Neutrophil (primary cell): ENCODE results near the gene LRRC36.

Experiments
- H3K27ac ChIP-seq: fragments of 200-600 bp; sonication (generic); 2 replicates; pipeline ENCODE4 v1.5.1; 2016; ENCODE audit warnings: mild to moderate bottlenecking, moderate library complexity
- H3K27me3 ChIP-seq: fragments of 200-600 bp; sonication (generic); 2 replicates; pipeline ENCODE4 v1.6.0; 2016; ENCODE audit warnings: mild to moderate bottlenecking
- H3K36me3 ChIP-seq: fragments of 200-600 bp; sonication (generic); 2 replicates; pipeline ENCODE4 v1.5.1; 2017
- H3K4me1 ChIP-seq, 2 experiments: fragments of 200-600 bp in 1 of 2; sonication (generic) in 1 of 2; 1 replicate in 1 of 2; 2 replicates in 1 of 2; pipeline versions ENCODE4 v1.5.1 to v1.6.1; 2013 to 2016; ENCODE audit warnings: low read depth in 1 of 2, low read length in 1 of 2, mild to moderate bottlenecking in 1 of 2, moderate library complexity in 1 of 2; ENCODE audit not compliant: control insufficient read depth in 1 of 2, insufficient read depth in 1 of 2
- H3K4me3 ChIP-seq, 2 experiments: fragments of 200-600 bp in 1 of 2; sonication (generic) in 1 of 2; 1 replicate in 1 of 2; 2 replicates in 1 of 2; pipeline ENCODE4 v1.5.1; 2013 to 2016; ENCODE audit warnings: low read depth in 1 of 2, low read length in 1 of 2, mild to moderate bottlenecking in 1 of 2, moderate library complexity in 1 of 2
- H3K9me3 ChIP-seq: fragments of 200-600 bp; sonication (generic); 2 replicates; pipeline ENCODE4 v1.5.1; 2016
- CTCF ChIP-seq: fragments of 200-600 bp; sonication (generic); IDR thresholded peaks from 2 replicates; pipeline ENCODE4 v1.5.1; 2016; ENCODE audit warnings: antibody characterized with exemption

Gene LRRC36

GRCh38 chr16:67287960-67288359, 38.7 kb upstream of the LRRC36 start:
- Histone ChIP-seq H3K4me3 (no peak overlapping the region), H3K9me3 (no peaks in the 10 kb centered on the region), H3K4me1 (no peaks in the 10 kb centered on the region), H3K36me3 (no peaks in the 10 kb centered on the region), H3K27me3 (no peaks in the 10 kb centered on the region), H3K27ac (no peak overlapping the region)
- no peak for TF ChIP-seq CTCF

- Histone ChIP-seq H3K9me3 (no peaks in the 10 kb centered on the region), H3K4me1 (no peaks in the 10 kb centered on the region), H3K27me3 (no peaks in the 10 kb centered on the region), H3K36me3 (no peaks in the 10 kb centered on the region), H3K4me3 (no peak overlapping the region), H3K27ac (no peak overlapping the region)
- no peak for TF ChIP-seq CTCF
Measured at GRCh38 chr16:67291461-67291860, 35.2 kb upstream of the LRRC36 start.

DNA sequence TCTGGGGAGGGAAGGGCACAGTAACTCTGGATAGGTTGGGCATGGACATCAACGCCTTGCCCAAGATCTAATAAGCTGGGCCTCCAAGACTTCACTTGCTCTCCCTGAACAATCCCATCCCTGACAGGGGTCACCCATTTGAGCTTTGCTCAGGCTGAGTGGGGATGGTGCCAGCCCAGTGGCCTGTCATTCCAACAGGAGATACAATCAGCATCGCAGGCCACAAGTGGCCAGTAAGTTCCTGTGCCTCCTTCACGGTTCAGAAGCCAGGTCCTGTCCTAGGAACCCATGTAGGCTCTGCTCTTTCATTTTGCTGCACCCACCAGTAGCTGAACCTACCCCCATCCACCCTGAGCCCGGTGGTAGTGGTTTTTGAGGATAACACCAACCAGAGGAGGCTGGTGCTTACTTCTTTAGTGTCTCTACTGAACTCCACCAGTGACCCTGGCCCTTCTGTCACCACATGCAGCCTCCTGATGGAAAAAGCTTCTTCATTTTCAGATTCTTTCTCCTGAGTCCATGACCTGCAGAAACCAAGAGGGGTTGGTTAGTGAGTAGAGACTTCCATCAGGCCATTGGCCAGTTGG, 32.4 kb upstream of the LRRC36 start:
- Histone ChIP-seq H3K4me1 (no peaks in the 10 kb centered on the region), H3K9me3 (no peaks in the 10 kb centered on the region), H3K4me3 (no peak overlapping the region), H3K27ac (no peak overlapping the region), H3K36me3 (no peaks in the 10 kb centered on the region), H3K27me3 (no peaks in the 10 kb centered on the region)
- TF ChIP-seq CTCF, result no peak

- no peak overlapping the region for H3K27ac ChIP-seq
- H3K27me3 ChIP-seq, result no peaks in the 10 kb centered on the region
- no peaks in the 10 kb centered on the region for H3K9me3 ChIP-seq
- H3K36me3 ChIP-seq, result no peaks in the 10 kb centered on the region
- no peak for TF ChIP-seq CTCF
- H3K4me1 ChIP-seq, result no peaks in the 10 kb centered on the region
- no peak overlapping the region for H3K4me3 ChIP-seq
Measured at GRCh38 chr16:67294938-67295361, 31.7 kb upstream of the LRRC36 start.

DNA sequence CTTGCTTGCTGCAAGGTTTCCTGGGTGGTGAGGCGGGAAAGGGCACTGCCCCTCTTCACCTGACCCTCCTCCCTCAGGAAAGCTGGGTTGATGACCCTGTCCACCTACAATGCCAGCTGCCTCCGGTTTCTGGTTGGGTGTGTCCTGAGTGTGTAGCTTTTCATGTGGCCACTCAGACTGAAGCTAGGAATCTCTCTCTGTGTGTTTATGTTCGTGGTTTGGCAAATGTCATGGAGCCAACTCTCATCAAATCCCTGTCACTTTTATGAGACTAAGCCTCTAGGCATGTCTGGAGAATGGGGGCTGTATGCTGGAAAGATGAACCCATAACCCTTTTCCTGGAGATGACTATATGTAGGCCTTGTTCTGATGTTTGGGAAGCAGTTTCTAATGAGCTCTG, 30.2 kb upstream of the LRRC36 start:
- no peaks in the 10 kb centered on the region for H3K4me1 ChIP-seq
- no peaks in the 10 kb centered on the region for H3K36me3 ChIP-seq
- H3K9me3 ChIP-seq, result no peaks in the 10 kb centered on the region
- H3K27me3 ChIP-seq, result no peaks in the 10 kb centered on the region
- TF ChIP-seq CTCF, result no peak
- no peak overlapping the region for H3K27ac ChIP-seq
- H3K4me3 ChIP-seq, result no peak overlapping the region

GRCh38 chr16:67298277-67298676, 28.3 kb upstream of the LRRC36 start:
- Histone ChIP-seq H3K27me3 (no peaks in the 10 kb centered on the region), H3K4me1 (no peaks in the 10 kb centered on the region), H3K36me3 (no peaks in the 10 kb centered on the region), H3K4me3 (no peak overlapping the region), H3K27ac (no peak overlapping the region), H3K9me3 (no peaks in the 10 kb centered on the region)
- TF ChIP-seq CTCF, result no peak
